Left cardiac atrium (tissue), 4 donors: Measurements from ENCODE around the gene SEMA6D. TPM values are rescaled to one million over a fixed set of nuclear protein-coding genes. Genes with fewer than 3 reads are reported as not detected.

ENCODE experiments used
- ATAC-seq, 2 donors: fragments of 200-7000 bp; cut with Tn5 transposase; one replicate each; pipeline ENCODE4 v1.9.1; 2020; ENCODE audit warnings: mild to moderate bottlenecking in 2 of 2, moderate library complexity in 2 of 2
- DNase-seq: peaks from one replicate; pipeline ENCODE4 v3.0.0-alpha.2; 2020
- intact Hi-C, 2 donors: fragments of 100-400 bp; cut with DNase I; formaldehyde crosslinking; loops; one replicate each; pipeline versions ENCODE4 v1.14.1 to v1.15.1; 2022 to 2023
- total RNA-seq, 2 donors: library from RNA; stranded (reverse); fragmentation: NEBNext Ultra II Directional; extraction: Animal tissue kit (Norgen Biotek cat#: 25700); gene quantifications; one replicate each; pipeline ENCODE4 v1.2.1, GENCODE V29; 2021
- donor health status: DM: no; HTN: yes; CAD: no.
- donor health status: DM: no; HTN: yes; CAD: no; lungs with severe emphysema.
- donor health status: DM: yes; HTN: yes; CAD: no.
- donor health status: Dilated cardiomyopathy.

Gene SEMA6D
- total RNA-seq, 2 donors from 2014 or later: 5.1 to 12.5 TPM

- DNase-seq (no peak), ATAC-seq (no peak)
- intact Hi-C loops: no loop called here
These were observed 49.7 kb downstream of the SEMA6D start for GRCh38 chr15:47767035-47767434.

GRCh38 chr15:47768735-47769134, 51.4 kb downstream of the SEMA6D start:
- intact Hi-C loops: no loop called here
- no peak for DNase-seq
- no peak for ATAC-seq

- ATAC-seq (no peak), DNase-seq (no peak)
- intact Hi-C loops: no loop called here
These were observed 51.9 kb downstream of the SEMA6D start for GRCh38 chr15:47769166-47769565.

- no peak for DNase-seq
- ATAC-seq: no peak
- intact Hi-C loops: no loop called here
These were observed 55.8 kb downstream of the SEMA6D start for GRCh38 chr15:47773143-47773542.

GRCh38 chr15:47778263-47778770, 61.0 kb downstream of the SEMA6D start:
- DNase-seq (no peak), ATAC-seq (no peak)
- intact Hi-C loops: no loop called here

GRCh38 chr15:47780971-47781370, 63.7 kb downstream of the SEMA6D start:
- ATAC-seq (no peak), DNase-seq (no peak)
- intact Hi-C loops: no loop called here

- intact Hi-C loops: no loop called here
- no peak for DNase-seq
These were observed 64.2 kb downstream of the SEMA6D start for GRCh38 chr15:47781527-47781926.

GRCh38 chr15:47784820-47785219, 67.5 kb downstream of the SEMA6D start:
- intact Hi-C loops: no loop called here
- no peak for ATAC-seq
- no peak for DNase-seq

More at GRCh38 chr15:47781527-47781926, 64.2 kb downstream of the SEMA6D start:
- ATAC-seq: peak in 1 of 2 donors; percentile 76

- ATAC-seq: no peak
- DNase-seq: no peak
- intact Hi-C loops: no loop called here
These were observed 69.1 kb downstream of the SEMA6D start for GRCh38 chr15:47786371-47786770.

GRCh38 chr15:47787875-47788274, 70.6 kb downstream of the SEMA6D start:
- no peak for ATAC-seq

GRCh38 chr15:47788685-47789084, 71.4 kb downstream of the SEMA6D start:
- intact Hi-C loops: no loop called here
- DNase-seq (no peak), ATAC-seq (no peak)

More at GRCh38 chr15:47787875-47788274, 70.6 kb downstream of the SEMA6D start:
- DNase-seq: no peak
- intact Hi-C loops: no loop called here

- ATAC-seq (no peak), DNase-seq (no peak)
- intact Hi-C loops: no loop called here
These were observed 73.9 kb downstream of the SEMA6D start for GRCh38 chr15:47791161-47791560.

GRCh38 chr15:47792231-47792630, 74.9 kb downstream of the SEMA6D start:
- intact Hi-C loops: no loop called here
- no peak for ATAC-seq
- DNase-seq: no peak

- intact Hi-C loops: no loop called here
- ATAC-seq: peak in 1 of 2 donors; percentile 66
These were observed 77.1 kb downstream of the SEMA6D start for GRCh38 chr15:47794252-47794914.

GRCh38 chr15:47795864-47796263, 78.6 kb downstream of the SEMA6D start:
- no peak for ATAC-seq
- intact Hi-C loops: no loop called here
- DNase-seq: no peak

More at GRCh38 chr15:47794252-47794914, 77.1 kb downstream of the SEMA6D start:
- DNase-seq: no peak

- DNase-seq: peak; percentile 25
- ATAC-seq: peak; percentile 82 to 83
- intact Hi-C loops: no loop called here
These were observed 79.0 kb downstream of the SEMA6D start for GRCh38 chr15:47796339-47796738.

- DNase-seq (no peak), ATAC-seq (no peak)
- intact Hi-C loops: no loop called here
These were observed 79.5 kb downstream of the SEMA6D start for GRCh38 chr15:47796830-47797229.

GRCh38 chr15:47801522-47801921, 84.2 kb downstream of the SEMA6D start:
- DNase-seq: no peak
- intact Hi-C loops: no loop called here
- no peak for ATAC-seq

- ATAC-seq (no peak), DNase-seq (no peak)
These were observed 84.9 kb downstream of the SEMA6D start for GRCh38 chr15:47802216-47802615.

GRCh38 chr15:47803767-47804166, 86.5 kb downstream of the SEMA6D start:
- DNase-seq: no peak
- ATAC-seq: no peak
- intact Hi-C loops: no loop called here

More at GRCh38 chr15:47802216-47802615, 84.9 kb downstream of the SEMA6D start:
- intact Hi-C loops: no loop called here

- intact Hi-C loops: no loop called here
- no peak for DNase-seq
- no peak for ATAC-seq
These were observed 87.4 kb downstream of the SEMA6D start for GRCh38 chr15:47804733-47805132.
